HTR-8/SVneo (cell line): ENCODE measurements around the gene BTAF1.
"Not testable (repeated sequence)": the region's sequence is repeated elsewhere in the genome, so short reads cannot be mapped to it uniquely, and the experiment has no call there.

Source experiments
- DNase-seq: peaks from one replicate; pipeline ENCODE4 v3.0.0; 2011; ENCODE audit warnings: low spot score, mixed read lengths; ENCODE audit not compliant: insufficient read length
- FAIRE-seq: peaks from 2 replicates; lab custom pipeline; 2011; peaks lifted over from hg19 to GRCh38; lab: Jason Lieb, UNC

Gene BTAF1

DNA sequence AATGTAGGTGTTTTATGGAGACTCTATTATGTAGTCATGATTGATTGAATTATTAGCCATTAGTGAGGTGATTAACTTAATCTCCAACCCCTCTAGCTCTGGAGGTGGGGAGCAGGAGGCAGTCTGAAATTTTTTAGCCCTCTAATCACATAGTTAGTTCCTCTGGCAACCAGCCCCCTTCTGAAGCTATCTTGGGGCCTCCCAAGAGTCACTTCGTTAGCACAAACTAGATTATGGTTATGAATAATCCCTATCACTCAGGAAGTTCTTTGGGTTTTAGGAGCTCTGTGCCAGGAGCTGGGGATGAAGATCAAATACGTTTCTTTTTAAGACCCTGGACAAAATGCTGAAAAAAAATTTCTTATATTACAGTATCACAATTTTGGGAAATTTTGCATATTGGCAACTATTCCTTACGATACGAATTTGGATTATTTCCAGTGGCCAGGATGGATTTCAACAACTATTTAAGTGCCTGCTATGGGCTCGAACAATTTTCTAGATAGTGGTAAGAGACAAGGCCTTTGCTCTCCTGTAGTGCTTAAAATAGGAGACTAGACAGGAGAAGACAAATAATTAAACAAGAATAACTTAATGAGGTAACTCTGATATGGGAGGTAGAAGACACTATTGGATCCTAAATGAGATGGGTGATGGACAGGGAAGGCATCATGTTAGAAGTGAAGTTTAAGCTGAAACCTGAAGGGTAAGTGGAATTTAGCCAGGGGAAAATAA is 52.9 kb downstream of the BTAF1 start:
- FAIRE-seq (no peak), DNase-seq (no peak)

GRCh38 chr10:91977491-91977890 is 53.9 kb downstream of the BTAF1 start:
- FAIRE-seq (no peak), DNase-seq (no peak)

- DNase-seq (no peak), FAIRE-seq (no peak)
Observed at GRCh38 chr10:91978585-91978984, 55.0 kb downstream of the BTAF1 start.

DNA sequence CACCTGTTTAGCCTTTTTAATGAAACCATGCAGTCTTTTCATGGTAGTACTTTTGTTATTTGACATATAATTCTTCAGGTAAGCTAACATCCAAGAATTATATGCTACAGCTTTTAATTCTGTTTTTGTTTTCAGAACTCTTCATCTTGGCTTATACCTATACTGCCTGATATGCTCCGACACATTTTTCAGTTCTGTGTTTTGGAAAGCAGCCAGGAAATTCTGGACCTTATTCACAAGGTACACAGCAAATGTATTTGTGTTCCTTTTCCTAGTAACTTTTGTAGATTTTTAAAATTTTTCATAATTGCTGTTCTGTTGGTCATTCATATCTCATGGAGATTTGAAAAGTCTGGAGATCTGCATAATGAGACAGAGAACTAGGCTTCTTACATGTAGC is 56.7 kb downstream of the BTAF1 start:
- DNase-seq (no peak), FAIRE-seq (no peak)

DNA sequence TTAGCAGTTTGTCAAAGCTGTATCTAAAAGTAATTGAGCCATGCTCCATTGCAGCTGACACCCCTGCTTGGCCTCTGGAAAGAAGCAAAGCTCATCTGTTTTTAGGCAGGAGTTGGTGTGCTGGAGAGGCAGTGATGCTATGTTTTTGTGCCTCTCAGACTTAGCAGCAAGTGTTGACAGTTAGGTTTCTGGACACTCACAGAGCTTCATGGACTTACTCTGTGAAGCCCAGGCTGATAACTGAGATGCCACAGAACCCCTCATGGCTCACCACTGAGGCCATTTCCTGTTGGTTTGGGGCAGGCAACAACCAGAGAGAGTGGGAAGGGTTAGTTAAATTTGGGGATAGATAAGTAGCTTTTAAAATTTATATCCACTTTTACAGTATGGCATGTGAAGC is 59.8 kb downstream of the BTAF1 start:
- no peak for DNase-seq
- no peak for FAIRE-seq

- DNase-seq (no peak), FAIRE-seq (no peak)
Observed at GRCh38 chr10:91987397-91988037, 63.9 kb downstream of the BTAF1 start.

GRCh38 chr10:91992031-91992430 is 68.5 kb downstream of the BTAF1 start:
- FAIRE-seq (no peak), DNase-seq (no peak)

GRCh38 chr10:91996266-91996665 is 72.7 kb downstream of the BTAF1 start:
- FAIRE-seq, result no peak
- DNase-seq, result no peak

GRCh38 chr10:92001581-92001980 is 78.0 kb downstream of the BTAF1 start:
- DNase-seq (no peak), FAIRE-seq (no peak)

- DNase-seq (no peak), FAIRE-seq (no peak)
Observed at GRCh38 chr10:92001995-92002394, 78.4 kb downstream of the BTAF1 start.

GRCh38 chr10:92003258-92003657 is 79.7 kb downstream of the BTAF1 start:
- DNase-seq, result no peak
- no peak for FAIRE-seq

DNA sequence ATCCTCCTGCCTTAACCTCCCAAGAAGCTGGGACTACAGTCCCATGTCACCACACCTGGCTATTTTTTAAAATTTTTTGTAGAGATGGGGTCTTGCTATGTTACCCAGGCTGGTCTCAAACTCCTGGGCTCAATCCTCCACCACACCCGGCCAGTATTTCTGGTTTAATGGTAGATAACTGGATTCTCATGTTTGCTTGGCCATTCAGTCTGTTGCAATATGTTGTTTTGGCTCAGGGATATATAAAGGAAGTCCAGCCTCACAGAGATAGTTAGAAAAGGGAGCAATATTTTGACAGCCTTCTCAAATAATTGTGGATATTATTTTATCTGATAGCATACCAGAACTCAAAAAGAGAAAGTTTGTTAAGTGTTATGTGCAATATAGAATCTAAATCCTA is 82.4 kb downstream of the BTAF1 start:
- DNase-seq, result no peak
- FAIRE-seq, result no peak

GRCh38 chr10:92009445-92009844 is 85.9 kb downstream of the BTAF1 start:
- no peak for DNase-seq
- FAIRE-seq, result no peak

DNA sequence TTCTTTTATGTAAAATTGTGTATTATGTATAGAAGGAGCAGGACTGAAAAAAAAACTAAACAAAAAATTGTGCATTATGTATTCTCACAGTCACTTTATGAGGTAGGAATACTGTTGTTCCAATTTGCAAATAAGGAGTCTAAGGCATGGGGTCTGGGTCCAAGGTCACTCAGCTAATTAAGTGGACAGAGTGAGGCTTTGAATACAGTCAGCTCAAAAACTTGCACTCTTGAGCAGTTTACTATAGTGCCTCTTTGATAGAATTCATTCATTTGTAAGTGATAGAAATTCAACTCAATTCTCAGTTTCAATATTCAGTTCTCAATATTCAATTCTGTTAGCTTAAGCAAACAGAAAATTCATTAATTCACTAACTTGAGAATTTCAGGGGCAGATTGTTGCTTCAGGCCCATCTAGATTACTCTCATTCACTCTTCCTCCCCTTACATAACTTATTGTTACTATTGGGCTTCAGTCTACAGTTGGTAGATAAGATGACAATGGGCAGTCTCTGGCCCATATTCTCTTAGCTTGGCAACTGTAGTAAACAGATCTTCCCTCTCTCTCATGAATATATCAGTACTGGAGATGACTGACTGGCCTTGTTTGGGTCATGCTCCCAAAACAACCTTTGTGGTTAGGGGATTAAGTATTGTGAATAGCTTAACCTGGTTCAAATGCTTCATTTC is 86.6 kb downstream of the BTAF1 start:
- FAIRE-seq (no peak), DNase-seq (no peak)

DNA sequence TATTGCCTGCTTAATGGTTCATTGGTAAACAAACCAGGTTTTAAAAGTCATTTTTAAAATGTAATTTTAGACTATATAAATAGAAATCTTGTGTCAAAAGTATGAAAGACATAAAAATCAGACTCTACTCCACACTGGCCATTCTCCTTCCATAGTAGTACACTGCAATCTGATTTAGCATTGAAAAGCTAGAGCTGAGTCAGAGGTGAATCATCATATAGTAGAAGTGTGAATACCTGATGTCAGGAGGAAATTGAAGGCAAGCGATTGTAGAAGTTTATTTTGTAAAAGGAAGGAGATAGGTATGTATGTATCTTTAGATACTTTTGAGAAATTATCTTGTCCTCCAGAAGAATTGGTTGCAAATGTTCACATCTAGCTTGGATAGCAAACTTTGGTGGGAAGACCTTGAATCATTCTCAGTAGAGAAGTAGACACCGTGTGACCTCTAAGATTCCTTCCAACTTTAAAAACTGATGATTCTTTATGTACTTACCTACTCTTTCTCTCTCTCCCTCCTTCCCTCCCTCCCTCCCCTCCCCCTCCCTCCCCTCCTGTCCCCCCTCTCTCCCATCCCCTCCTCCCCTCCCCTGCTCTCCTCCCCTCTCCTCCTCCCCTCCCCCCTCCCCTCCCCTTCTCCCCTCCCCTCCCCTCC is 88.1 kb downstream of the BTAF1 start:
- FAIRE-seq (no peak), DNase-seq (peak; percentile 61)

DNA sequence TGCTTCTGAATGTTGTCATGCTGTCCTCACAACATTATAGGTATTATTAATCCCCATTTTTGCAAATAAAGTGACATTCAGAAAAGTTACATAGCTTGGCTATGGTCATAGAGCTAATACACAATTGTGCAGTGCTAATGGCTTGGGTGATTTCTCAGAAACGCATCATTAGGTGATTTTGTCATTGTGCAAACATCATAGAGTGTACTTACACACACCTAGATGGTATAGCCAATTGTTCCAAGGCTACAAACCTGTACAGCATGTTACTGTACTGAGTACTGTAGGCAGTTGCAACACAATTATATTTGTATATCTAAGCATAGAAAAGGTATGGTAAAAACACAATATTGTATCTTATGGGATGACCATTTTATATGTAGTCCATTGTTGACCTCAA is 91.0 kb downstream of the BTAF1 start:
- FAIRE-seq (no peak), DNase-seq (no peak)

DNA sequence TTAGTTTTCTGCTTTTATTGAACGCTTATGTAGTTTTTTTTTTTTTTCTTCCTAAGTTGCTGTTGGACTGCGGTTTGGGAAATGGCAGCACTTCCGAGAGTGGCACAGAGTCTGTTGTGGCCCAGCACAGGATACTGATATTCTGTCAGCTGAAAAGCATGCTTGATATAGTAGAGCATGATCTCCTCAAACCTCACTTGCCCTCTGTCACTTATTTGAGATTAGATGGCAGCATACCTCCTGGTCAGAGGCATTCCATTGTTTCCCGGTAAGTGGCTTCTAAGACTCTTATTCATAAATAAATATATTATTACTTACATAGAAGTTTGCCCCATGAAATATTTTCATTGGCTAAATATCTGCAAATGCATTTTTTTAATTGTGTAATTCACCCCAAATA is 101.1 kb downstream of the BTAF1 start:
- FAIRE-seq (no peak), DNase-seq (no peak)

DNA sequence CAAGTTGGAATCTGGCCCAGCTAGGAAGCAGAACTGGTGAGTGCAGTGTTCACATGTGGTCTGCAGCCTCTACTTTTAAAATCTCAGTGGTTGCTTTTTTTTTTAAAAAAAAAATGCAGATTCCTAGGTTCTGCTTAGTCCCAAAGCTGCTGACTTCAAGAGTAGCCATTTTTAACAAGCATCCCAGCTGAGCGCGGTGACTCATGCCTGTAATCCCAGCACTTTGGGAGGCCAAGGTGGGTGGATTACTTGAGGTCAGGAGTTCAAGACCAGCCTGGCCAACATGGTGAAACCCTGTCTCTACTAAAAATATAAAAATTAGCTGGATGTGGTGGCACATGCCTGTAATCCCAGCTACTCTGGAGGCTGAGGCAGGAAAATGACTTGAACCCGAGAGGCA is 101.8 kb downstream of the BTAF1 start:
- not testable (repeated sequence) for FAIRE-seq, DNase-seq

DNA sequence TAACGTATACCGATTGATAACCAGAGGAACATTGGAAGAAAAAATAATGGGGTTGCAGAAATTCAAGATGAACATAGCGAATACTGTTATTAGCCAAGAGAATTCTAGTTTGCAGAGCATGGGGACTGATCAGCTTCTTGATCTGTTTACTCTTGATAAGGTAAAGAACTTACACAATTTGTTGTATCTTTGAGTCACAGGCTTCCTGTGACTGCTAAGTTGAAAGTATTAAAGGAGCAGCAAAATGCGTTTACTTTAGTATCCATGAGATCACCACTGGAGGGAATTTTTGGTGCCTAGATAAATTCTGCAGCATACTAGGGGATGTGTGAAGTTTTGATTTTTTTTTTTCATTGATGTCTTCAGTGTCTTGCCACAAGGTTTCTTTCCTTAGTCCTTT is 103.6 kb downstream of the BTAF1 start:
- FAIRE-seq, result no peak
- no peak for DNase-seq

DNA sequence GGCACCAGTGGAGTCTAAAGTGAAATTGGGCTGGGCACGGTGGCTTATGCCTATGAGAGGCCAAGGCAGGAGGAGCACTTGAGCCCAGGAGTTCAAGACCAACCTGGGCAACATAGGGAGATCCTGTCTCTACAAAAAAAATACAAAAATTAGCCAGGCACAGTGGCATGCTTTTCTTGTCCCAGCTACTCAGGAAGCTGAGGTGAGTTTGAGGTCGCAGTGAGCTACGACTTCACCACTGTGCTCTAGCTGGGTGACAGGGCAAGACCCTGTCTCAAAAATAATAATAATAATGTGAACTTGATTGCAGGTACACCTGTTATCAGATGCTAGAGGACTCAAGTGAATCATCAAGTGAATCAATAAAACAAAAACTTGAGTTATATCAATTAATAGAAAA is 108.0 kb downstream of the BTAF1 start:
- DNase-seq (no peak), FAIRE-seq (no peak)

DNA sequence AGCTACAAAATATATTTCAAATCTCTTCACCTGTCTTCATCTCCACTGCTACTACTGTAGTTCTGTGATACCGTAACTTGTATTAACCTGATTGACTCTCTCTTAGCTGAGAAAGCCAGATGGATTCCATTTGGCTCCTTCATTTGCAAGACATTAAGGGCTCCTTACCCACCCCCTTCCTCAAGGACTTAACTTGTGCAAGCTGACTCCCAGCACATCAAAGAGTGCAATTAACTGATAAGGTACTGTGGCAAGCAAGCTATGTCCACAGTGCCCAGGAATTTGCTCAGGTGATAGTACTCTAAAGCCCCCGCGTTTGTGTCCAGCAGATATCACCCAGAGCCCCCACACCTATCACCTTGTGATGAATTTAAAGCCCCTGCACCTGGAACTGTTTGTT is 109.5 kb downstream of the BTAF1 start:
- DNase-seq, result not testable (repeated sequence)
- FAIRE-seq, result peak; percentile 33
